Keratinocyte (primary cell): Measurements from ENCODE around the gene PTPN14. TPM values are rescaled to one million over a fixed set of nuclear protein-coding genes. Genes with fewer than 3 reads are reported as not detected.

Source experiments
- DNase-seq: peaks from one replicate; pipeline ENCODE4 v3.0.0-alpha.2; 2011; ENCODE audit warnings: low read depth, missing footprints, low spot score
- FAIRE-seq: peaks from 2 replicates; lab custom pipeline; 2011; peaks lifted over from hg19 to GRCh38; lab: Jason Lieb, UNC
- H2AFZ ChIP-seq: 2 replicates; pipeline ENCODE4 v1.6.0; 2012; ENCODE audit warnings: low read length, control low read depth, inconsistent platforms; ENCODE audit not compliant: control insufficient read depth
- H3K27ac ChIP-seq: 2 replicates; pipeline ENCODE4 v1.5.1; 2011; ENCODE audit warnings: low read length; ENCODE audit not compliant: control insufficient read depth, insufficient read depth
- H3K27me3 ChIP-seq: 3 replicates; pipeline ENCODE4 v1.6.0; 2011; ENCODE audit warnings: low read length; ENCODE audit not compliant: control insufficient read depth, insufficient read depth; ENCODE audit errors: extremely low read depth
- H3K36me3 ChIP-seq, 2 experiments: 2 replicates in 1 of 2; 3 replicates in 1 of 2; pipeline ENCODE4 v1.5.1; 2011; ENCODE audit warnings: low read length in 2 of 2, mild to moderate bottlenecking in 1 of 2; ENCODE audit not compliant: control insufficient read depth in 2 of 2, insufficient read depth in 2 of 2; ENCODE audit errors: extremely low read depth in 1 of 2
- H3K4me1 ChIP-seq: 3 replicates; pipeline ENCODE4 v1.5.1; 2011; ENCODE audit warnings: low read length; ENCODE audit not compliant: control insufficient read depth, insufficient read depth; ENCODE audit errors: extremely low read depth
- H3K4me2 ChIP-seq: 3 replicates; pipeline ENCODE4 v1.6.0; 2011; ENCODE audit warnings: low read depth, low read length; ENCODE audit not compliant: control insufficient read depth, insufficient read depth; ENCODE audit errors: extremely low read depth
- H3K4me3 ChIP-seq, 3 experiments: fragments of 200-600 bp in 1 of 3; sonication (generic) in 1 of 3; 2 replicates in 2 of 3; 3 replicates in 1 of 3; pipeline ENCODE4 v1.5.1; 2011 to 2016; ENCODE audit warnings: low read length in 3 of 3, mild to moderate bottlenecking in 3 of 3, control low read depth in 2 of 3, inconsistent platforms in 1 of 3, low read depth in 1 of 3, mixed read lengths in 1 of 3, mixed run types in 1 of 3, moderate library complexity in 1 of 3; ENCODE audit not compliant: control insufficient read depth in 2 of 3, insufficient read depth in 2 of 3; ENCODE audit errors: extremely low read depth in 1 of 3
- H3K79me2 ChIP-seq: 2 replicates; pipeline ENCODE4 v1.6.0; 2012; ENCODE audit warnings: low read length; ENCODE audit not compliant: control insufficient read depth, insufficient read depth
- H3K9ac ChIP-seq: 3 replicates; pipeline ENCODE4 v1.6.0; 2011; ENCODE audit warnings: low read length; ENCODE audit not compliant: control insufficient read depth, insufficient read depth; ENCODE audit errors: extremely low read depth
- H3K9me1 ChIP-seq: 3 replicates; pipeline ENCODE4 v1.6.0; 2011; ENCODE audit warnings: low read length; ENCODE audit not compliant: control insufficient read depth, insufficient read depth; ENCODE audit errors: extremely low read depth
- H3K9me3 ChIP-seq: 2 replicates; pipeline ENCODE4 v1.5.1; 2012; ENCODE audit warnings: low read depth, low read length; ENCODE audit not compliant: control insufficient read depth
- H4K20me1 ChIP-seq: 3 replicates; pipeline ENCODE4 v1.6.0; 2011; ENCODE audit warnings: low read length; ENCODE audit not compliant: control insufficient read depth, insufficient read depth; ENCODE audit errors: extremely low read depth
- CTCF ChIP-seq, 3 experiments: IDR thresholded peaks in 1 of 3; conservative IDR thresholded peaks in 1 of 3; optimal IDR thresholded peaks in 1 of 3; 2 replicates in 2 of 3; 3 replicates in 1 of 3; pipeline versions ENCODE3 to v1.5.1; 2011; ENCODE audit warnings: low read length in 3 of 3, mild to moderate bottlenecking in 3 of 3, moderate library complexity in 2 of 3, control low read depth in 1 of 3, inconsistent platforms in 1 of 3; ENCODE audit not compliant: insufficient read depth in 2 of 3; ENCODE audit errors: extremely low read depth in 1 of 3
- EZH2 ChIP-seq: IDR thresholded peaks from one replicate; pipeline ENCODE4 v1.6.1; 2012; ENCODE audit warnings: inconsistent platforms, mild to moderate bottlenecking, low read length, moderate library complexity
- dilution Hi-C: fragments of 300-500 bp; cut with MboI; formaldehyde crosslinking; loops from one replicate; pipeline ENCODE4 v1.7.0; 2020; ENCODE audit warnings: low sequenced_read_pairs; ENCODE audit not compliant: extremely low pct_ligation_motif_present
- polyA plus RNA-seq, 5 experiments: library from polyadenylated mRNA; depleted of rRNA in 3 of 5; stranded (reverse) in 3 of 5; stranded (forward) in 1 of 5; unstranded in 1 of 5; fragments of >200 nt; gene quantifications; 1 replicate in 1 of 5; 2 replicates in 3 of 5; 3 replicates in 1 of 5; pipeline versions ENCODE4 v1.2.1 to v1.2.3, GENCODE V29; 2011 to 2012; ENCODE audit warnings: missing spikeins in 2 of 5, low read depth in 1 of 5, low replicate concordance in 1 of 5

Gene PTPN14
- polyA plus RNA-seq, 1 donor (not counting 4 experiments of a cell fraction or from before 2014, with no cell fraction given), result 29.9 TPM

GRCh38 chr1:214417545-214418210, 133.7 kb downstream of the PTPN14 start:
- H3K4me2 ChIP-seq, result no peak overlapping the region
- peaks cover 80% of the 10 kb centered on the region for H3K79me2 ChIP-seq
- H3K4me3 ChIP-seq, result no peak overlapping the region
- no peak for TF ChIP-seq EZH2
- TF ChIP-seq CTCF (optimal IDR thresholded peaks at IDR 0.05 in 1 of 3, IDR thresholded peaks at IDR 0.05 in 1 of 3, conservative IDR thresholded peaks at IDR 0.05 in 1 of 3; ENCODE audit: extremely low read depth in 1 of 3, insufficient read depth in 2 of 3, low read length in 3 of 3), result no peak
- peaks cover 3 to 11% of the 10 kb centered on the region in 2 experiments for H3K36me3 ChIP-seq
- FAIRE-seq (peak; percentile 53), DNase-seq (no peak)
- H3K4me1 ChIP-seq, result peaks cover 82% of the 10 kb centered on the region
- H3K9ac ChIP-seq, result no peak overlapping the region
- no peaks in the 10 kb centered on the region for H3K9me1 ChIP-seq
- no peaks in the 10 kb centered on the region for H3K27me3 ChIP-seq
- peak overlapping the region; percentile 37 for H3K27ac ChIP-seq
- no peak overlapping the region for H2AFZ ChIP-seq
- dilution Hi-C loops, result no loop called here
- H4K20me1 ChIP-seq, result no peaks in the 10 kb centered on the region
- H3K9me3 ChIP-seq, result no peaks in the 10 kb centered on the region

- no peaks in the 10 kb centered on the region for H4K20me1 ChIP-seq
- peaks cover 7 to 13% of the 10 kb centered on the region in 2 experiments for H3K36me3 ChIP-seq
- no peak for FAIRE-seq
- H3K27me3 ChIP-seq, result no peaks in the 10 kb centered on the region
- H3K79me2 ChIP-seq, result peaks cover 86% of the 10 kb centered on the region
- no peak overlapping the region for H3K4me2 ChIP-seq
- TF ChIP-seq CTCF (optimal IDR thresholded peaks at IDR 0.05 in 1 of 3, IDR thresholded peaks at IDR 0.05 in 1 of 3, conservative IDR thresholded peaks at IDR 0.05 in 1 of 3; ENCODE audit: extremely low read depth in 1 of 3, insufficient read depth in 2 of 3, low read length in 3 of 3) (no peak), EZH2 (no peak)
- dilution Hi-C loops, result no loop called here
- no peaks in the 10 kb centered on the region for H3K9me1 ChIP-seq
- H3K4me3 ChIP-seq, result no peak overlapping the region
- H3K9ac ChIP-seq, result no peak overlapping the region
- H3K4me1 ChIP-seq, result peaks cover 74% of the 10 kb centered on the region
- no peak for DNase-seq
- peak overlapping the region; percentile 79 for H3K27ac ChIP-seq
- H2AFZ ChIP-seq, result no peak overlapping the region
- no peaks in the 10 kb centered on the region for H3K9me3 ChIP-seq
Measured at GRCh38 chr1:214416858-214417257, 134.5 kb downstream of the PTPN14 start.
